ENCODE results near the gene AQP10. TPM values are rescaled to one million over a fixed set of nuclear protein-coding genes. Genes with fewer than 3 reads are reported as not detected.

Gene AQP10
- total and polyA plus RNA-seq, 9 of the 15 experiments (the other 6 are each of a cell fraction or from before 2014, with no cell fraction given): 0.37 to 9.7 (median 1.9) TPM

DNA sequence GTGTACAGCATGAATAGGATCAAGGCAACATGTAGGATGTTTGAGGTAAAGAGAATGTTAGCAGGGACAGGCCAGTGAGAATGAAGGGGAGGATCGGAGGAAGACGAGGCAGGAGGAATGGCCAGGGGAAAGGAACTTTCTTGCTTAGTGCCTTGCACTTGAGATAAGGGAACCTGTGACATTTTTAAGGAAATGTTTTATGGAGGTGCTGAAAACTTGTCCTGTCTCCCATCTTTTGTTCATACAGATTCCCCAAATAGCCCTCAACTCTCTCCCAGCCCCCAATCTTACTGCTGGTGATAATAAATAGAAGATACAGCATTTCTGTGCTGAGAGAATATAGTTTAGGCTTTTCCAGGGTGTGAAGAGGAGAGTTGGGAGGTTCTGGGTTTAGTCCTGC, 18.0 kb downstream of the AQP10 start (continued):
- TF ChIP-seq, protein P1, sequence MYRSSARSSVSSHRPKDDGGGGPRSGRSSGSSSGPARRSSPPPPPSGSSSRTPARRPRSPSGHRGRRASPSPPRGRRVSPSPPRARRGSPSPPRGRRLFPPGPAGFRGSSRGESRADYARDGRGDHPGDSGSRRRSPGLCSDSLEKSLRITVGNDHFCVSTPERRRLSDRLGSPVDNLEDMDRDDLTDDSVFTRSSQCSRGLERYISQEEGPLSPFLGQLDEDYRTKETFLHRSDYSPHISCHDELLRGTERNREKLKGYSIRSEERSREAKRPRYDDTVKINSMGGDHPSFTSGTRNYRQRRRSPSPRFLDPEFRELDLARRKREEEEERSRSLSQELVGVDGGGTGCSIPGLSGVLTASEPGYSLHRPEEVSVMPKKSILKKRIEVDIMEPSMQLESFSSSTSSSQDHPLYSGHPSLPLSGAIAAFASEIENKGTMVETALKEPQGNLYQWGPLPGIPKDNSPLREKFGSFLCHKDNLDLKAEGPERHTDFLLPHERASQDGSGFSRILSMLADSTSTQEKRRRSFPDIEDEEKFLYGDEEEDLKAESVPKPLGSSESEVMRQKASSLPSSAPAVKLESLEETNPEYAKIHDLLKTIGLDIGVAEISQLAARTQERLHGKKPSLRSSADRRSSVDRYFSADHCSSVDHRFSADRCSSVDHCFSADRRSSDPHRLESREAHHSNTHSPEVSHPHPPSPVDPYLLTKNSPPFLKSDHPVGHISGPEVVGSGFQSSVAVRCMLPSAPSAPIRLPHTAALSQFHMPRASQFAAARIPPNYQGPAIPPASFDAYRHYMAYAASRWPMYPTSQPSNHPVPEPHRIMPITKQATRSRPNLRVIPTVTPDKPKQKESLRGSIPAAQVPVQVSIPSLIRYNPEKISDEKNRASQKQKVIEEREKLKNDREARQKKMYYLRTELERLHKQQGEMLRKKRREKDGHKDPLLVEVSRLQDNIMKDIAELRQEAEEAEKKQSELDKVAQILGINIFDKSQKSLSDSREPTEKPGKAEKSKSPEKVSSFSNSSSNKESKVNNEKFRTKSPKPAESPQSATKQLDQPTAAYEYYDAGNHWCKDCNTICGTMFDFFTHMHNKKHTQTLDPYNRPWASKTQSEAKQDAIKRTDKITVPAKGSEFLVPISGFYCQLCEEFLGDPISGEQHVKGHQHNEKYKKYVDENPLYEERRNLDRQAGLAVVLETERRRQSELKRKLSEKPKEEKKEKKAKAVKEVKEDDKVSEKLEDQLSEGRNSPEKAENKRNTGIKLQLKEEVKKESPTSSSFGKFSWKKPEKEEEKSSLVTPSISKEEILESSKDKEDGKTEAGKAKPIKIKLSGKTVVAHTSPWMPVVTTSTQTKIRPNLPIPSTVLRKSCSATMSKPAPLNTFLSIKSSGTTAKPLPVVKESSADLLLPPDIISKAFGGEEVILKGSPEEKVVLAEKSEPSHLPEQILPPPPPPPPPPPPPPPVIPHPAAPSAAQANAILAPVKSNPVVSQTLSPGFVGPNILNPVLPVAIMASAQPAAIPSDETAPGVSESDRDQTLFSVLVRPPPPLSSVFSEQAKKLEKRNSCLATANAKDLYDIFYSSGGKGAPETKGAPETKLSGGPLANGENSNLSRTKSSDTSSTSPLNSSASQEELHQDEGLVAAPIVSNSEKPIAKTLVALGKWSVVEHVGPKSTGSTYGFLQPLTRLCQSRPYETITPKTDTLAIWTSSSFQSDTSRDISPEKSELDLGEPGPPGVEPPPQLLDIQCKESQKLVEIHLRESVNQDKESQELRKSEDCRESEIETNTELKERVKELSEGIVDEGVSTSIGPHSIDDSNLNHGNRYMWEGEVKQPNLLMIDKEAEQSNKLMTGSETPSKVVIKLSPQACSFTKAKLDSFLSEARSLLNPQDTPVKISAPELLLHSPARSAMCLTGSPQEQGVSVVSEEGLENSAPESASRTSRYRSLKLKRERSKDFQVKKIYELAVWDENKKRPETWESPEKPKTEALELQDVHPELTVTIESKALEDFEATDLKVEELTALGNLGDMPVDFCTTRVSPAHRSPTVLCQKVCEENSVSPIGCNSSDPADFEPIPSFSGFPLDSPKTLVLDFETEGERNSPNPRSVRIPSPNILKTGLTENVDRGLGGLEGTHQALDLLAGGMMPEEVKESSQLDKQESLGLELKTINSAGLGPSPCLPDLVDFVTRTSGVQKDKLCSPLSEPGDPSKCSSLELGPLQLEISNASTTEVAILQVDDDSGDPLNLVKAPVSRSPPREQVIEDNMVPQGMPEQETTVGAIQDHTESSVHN (IDR thresholded peaks at IDR 0.05; ENCODE audit: borderline replicate concordance in 1 of 2, low read depth in 1 of 2): no peak
- TF ChIP-seq, protein P2, sequence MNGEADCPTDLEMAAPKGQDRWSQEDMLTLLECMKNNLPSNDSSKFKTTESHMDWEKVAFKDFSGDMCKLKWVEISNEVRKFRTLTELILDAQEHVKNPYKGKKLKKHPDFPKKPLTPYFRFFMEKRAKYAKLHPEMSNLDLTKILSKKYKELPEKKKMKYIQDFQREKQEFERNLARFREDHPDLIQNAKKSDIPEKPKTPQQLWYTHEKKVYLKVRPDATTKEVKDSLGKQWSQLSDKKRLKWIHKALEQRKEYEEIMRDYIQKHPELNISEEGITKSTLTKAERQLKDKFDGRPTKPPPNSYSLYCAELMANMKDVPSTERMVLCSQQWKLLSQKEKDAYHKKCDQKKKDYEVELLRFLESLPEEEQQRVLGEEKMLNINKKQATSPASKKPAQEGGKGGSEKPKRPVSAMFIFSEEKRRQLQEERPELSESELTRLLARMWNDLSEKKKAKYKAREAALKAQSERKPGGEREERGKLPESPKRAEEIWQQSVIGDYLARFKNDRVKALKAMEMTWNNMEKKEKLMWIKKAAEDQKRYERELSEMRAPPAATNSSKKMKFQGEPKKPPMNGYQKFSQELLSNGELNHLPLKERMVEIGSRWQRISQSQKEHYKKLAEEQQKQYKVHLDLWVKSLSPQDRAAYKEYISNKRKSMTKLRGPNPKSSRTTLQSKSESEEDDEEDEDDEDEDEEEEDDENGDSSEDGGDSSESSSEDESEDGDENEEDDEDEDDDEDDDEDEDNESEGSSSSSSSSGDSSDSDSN (IDR thresholded peaks at IDR 0.05; ENCODE audit: borderline replicate concordance in 1 of 2, low read depth in 2 of 2, low read length in 2 of 2): no peak
- TF ChIP-seq ARID1B (IDR thresholded peaks at IDR 0.05): peak; percentile 27; the same call in 1 of the 2 replicates
- TF ChIP-seq, protein P3, sequence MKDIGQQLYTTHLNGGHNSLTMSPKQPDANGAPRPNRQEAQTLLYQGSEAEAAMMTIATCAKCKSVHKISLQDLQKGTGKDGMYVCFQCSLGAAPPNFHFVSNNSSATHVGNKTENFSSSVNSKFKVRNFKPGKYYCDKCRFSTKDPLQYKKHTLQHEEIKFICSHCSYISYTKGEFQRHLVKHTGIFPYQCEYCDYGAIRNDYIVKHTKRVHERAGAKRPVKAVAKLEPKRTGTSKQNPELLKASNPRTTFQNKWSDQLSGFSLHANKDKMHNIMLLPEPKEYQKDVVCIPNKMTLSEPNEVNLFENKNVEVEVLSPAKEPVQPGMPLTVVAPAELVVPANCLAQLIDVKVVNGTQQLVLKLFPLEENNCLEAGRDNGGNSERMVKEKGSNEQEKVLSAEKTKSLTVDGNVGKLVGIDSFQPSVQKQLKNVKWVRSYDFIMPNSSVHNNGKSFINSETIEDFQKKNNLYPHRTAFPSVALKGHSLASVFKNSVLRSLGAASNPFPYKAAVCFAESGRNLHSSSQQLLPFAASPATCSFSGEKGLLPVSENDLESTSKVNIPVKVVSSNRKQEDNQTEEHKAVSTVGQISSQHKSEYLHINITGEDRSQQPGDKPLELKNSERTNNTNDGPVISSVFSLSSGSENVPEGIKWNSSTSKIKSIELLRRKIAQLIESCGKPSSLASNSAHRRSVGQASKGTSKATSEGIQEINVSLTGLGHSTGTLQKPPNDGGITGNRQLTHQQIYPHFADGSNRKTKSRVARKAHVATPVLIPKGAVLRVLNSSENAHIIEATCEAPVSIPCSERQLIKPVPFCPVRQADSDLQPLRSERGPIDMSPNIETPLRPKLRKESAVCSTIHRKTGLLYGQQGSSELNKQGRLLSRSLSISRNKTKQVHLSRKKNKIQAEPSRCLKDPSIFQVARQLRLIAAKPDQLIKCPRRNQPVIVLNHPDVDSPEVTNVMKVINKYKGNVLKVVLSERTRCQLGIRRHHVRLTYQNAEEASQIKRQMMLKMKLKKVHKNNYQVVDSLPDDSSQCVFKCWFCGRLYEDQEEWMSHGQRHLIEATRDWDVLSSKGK (CRISPR knock-in tag; IDR thresholded peaks at IDR 0.05): no peak
- TF ChIP-seq OTX1 (CRISPR knock-in tag; IDR thresholded peaks at IDR 0.05): no peak
- no peak for TF ChIP-seq NR1H2 (CRISPR knock-in tag; IDR thresholded peaks at IDR 0.05)
- TF ChIP-seq KLF13 (tag; IDR thresholded peaks at IDR 0.05; ENCODE audit: borderline replicate concordance, low read depth): no peak
- TF ChIP-seq NR2C1 (IDR thresholded peaks at IDR 0.05): no peak
- no peak for TF ChIP-seq NR2C1 (tag; IDR thresholded peaks at IDR 0.05)
- no peak for TF ChIP-seq SMAD1 (IDR thresholded peaks at IDR 0.05; ENCODE audit: low read depth, low read length, partially characterized antibody)
- TF ChIP-seq MEIS2 (IDR thresholded peaks at IDR 0.05; ENCODE audit: partially characterized antibody): peak; percentile 61
- TF ChIP-seq ZNF561 (CRISPR knock-in tag; conservative IDR thresholded peaks at IDR 0.05): no peak
- no peak for TF ChIP-seq JUNB (CRISPR knock-in tag; conservative IDR thresholded peaks at IDR 0.05)
- no peak for TF ChIP-seq ZNF239 (CRISPR knock-in tag; IDR thresholded peaks at IDR 0.05)
- no peak for TF ChIP-seq NUFIP1 (IDR thresholded peaks at IDR 0.05; ENCODE audit: partially characterized antibody)
